HG02571 (cell line): ENCODE data around the gene GDF7.

Experiments
- ATAC-seq: cut with Tn5 transposase; IDR thresholded peaks from one replicate; pipeline ENCODE4 v1.9.1; 2021; ENCODE audit warnings: mild to moderate bottlenecking, moderate library complexity; ENCODE audit not compliant: unreplicated experiment

Gene GDF7

GRCh38 chr2:20627712-20628380 is 39.1 kb upstream of the GDF7 start:
- no peak for ATAC-seq

- ATAC-seq = no peak
Measured at GRCh38 chr2:20629181-20629580, 37.8 kb upstream of the GDF7 start.

- no peak for ATAC-seq
Measured at GRCh38 chr2:20629581-20630171, 37.3 kb upstream of the GDF7 start.

GRCh38 chr2:20630967-20631366 is 36.0 kb upstream of the GDF7 start:
- ATAC-seq = no peak

- ATAC-seq = no peak
Measured at GRCh38 chr2:20631617-20632307, 35.2 kb upstream of the GDF7 start.

- no peak for ATAC-seq
Measured at GRCh38 chr2:20632446-20632990, 34.4 kb upstream of the GDF7 start.

GRCh38 chr2:20633001-20633400 is 33.9 kb upstream of the GDF7 start:
- no peak for ATAC-seq

GRCh38 chr2:20633794-20634506 is 33.0 kb upstream of the GDF7 start:
- no peak for ATAC-seq

GRCh38 chr2:20634507-20635112 is 32.3 kb upstream of the GDF7 start:
- ATAC-seq = no peak

- no peak for ATAC-seq
Measured at GRCh38 chr2:20635113-20635510, 31.8 kb upstream of the GDF7 start.

GRCh38 chr2:20635675-20636584 is 31.0 kb upstream of the GDF7 start:
- ATAC-seq = no peak

- ATAC-seq = no peak
Measured at GRCh38 chr2:20637147-20637546, 29.8 kb upstream of the GDF7 start.

GRCh38 chr2:20638014-20638413 is 28.9 kb upstream of the GDF7 start:
- no peak for ATAC-seq

GRCh38 chr2:20638646-20639430 is 28.1 kb upstream of the GDF7 start:
- no peak for ATAC-seq

GRCh38 chr2:20640411-20641122 is 26.4 kb upstream of the GDF7 start:
- ATAC-seq = no peak

- no peak for ATAC-seq
Measured at GRCh38 chr2:20641123-20641985, 25.6 kb upstream of the GDF7 start.
